Stomach (tissue), 19 donors: ENCODE data around the gene ZNF136. TPM values are rescaled to one million over a fixed set of nuclear protein-coding genes. Genes with fewer than 3 reads are reported as not detected.

ENCODE experiments used
- DNase-seq, 2 donors: peaks; one replicate each; pipeline versions ENCODE4 v3.0.0 to v3.0.0-alpha.2; 2013 to 2019
- H3K27ac ChIP-seq, 5 donors: fragments of 200-600 bp in 4 of 5; sonication (generic) in 4 of 5; one replicate each; pipeline ENCODE4 v1.5.1; 2013 to 2019; ENCODE audit warnings: mild to moderate bottlenecking in 1 of 5, moderate library complexity in 1 of 5
- H3K27me3 ChIP-seq, 3 donors: fragments of 200-600 bp; sonication (generic); one replicate each; pipeline ENCODE4 v1.5.1; 2017 to 2019; ENCODE audit warnings: mixed run types in 1 of 3
- H3K36me3 ChIP-seq, 4 donors: fragments of 200-600 bp; sonication (generic); 1 replicate in 3 of 4; 2 replicates in 1 of 4; pipeline ENCODE4 v1.5.1; 2016 to 2019
- H3K4me1 ChIP-seq, 4 donors: fragments of 200-600 bp; sonication (generic); one replicate each; pipeline ENCODE4 v1.5.1; 2016 to 2019
- H3K4me3 ChIP-seq, 4 donors: fragments of 200-600 bp; sonication (generic) in 3 of 4; one replicate each; pipeline ENCODE4 v1.5.1; 2016 to 2019; ENCODE audit warnings: mild to moderate bottlenecking in 1 of 4
- H3K9me3 ChIP-seq, 4 donors: fragments of 200-600 bp; sonication (generic); one replicate each; pipeline ENCODE4 v1.5.1; 2016 to 2019
- CTCF ChIP-seq, 7 experiments: fragments of 450-650 bp in 4 of 7; fragments of 200-600 bp in 3 of 7; sonication (generic) in 3 of 7; IDR thresholded peaks; one replicate each; pipeline ENCODE4 v1.5.1; 2016 to 2019; ENCODE audit warnings: antibody characterized with exemption in 7 of 7, control low read depth in 2 of 7, mild to moderate bottlenecking in 1 of 7
- EP300 ChIP-seq: sonication (generic); formaldehyde crosslinking; IDR thresholded peaks from one replicate; pipeline ENCODE4 v1.6.1; 2017; ENCODE audit warnings: antibody characterized with exemption
- POLR2A ChIP-seq, 4 donors: fragments of 450-650 bp; IDR thresholded peaks; one replicate each; pipeline ENCODE4 v1.6.1; 2016; ENCODE audit warnings: antibody characterized with exemption in 4 of 4, control low read depth in 2 of 4, mild to moderate bottlenecking in 1 of 4, moderate library complexity in 1 of 4
- POLR2AphosphoS5 ChIP-seq, 3 donors: sonication (generic); formaldehyde crosslinking; IDR thresholded peaks; one replicate each; pipeline ENCODE4 v1.6.1; 2016; ENCODE audit warnings: antibody characterized with exemption in 3 of 3
- WGBS, 5 donors: extraction: QIAGEN DNeasy Blood & Tissue Kit in 3 of 5; methylation state at CpG; one replicate each; pipeline versions ENCODE4 v1.1.5 to v1.1.7; 2013 to 2018; 5-methylcytosine and 5-hydroxymethylcytosine counted together
- intact Hi-C: fragments of 100-400 bp; cut with DNase I; formaldehyde crosslinking; loops from one replicate; pipeline ENCODE4 v1.15.1; 2023; ENCODE audit warnings: low total_unique reads
- long read RNA-seq, 10 donors: transcript quantifications; one replicate each; lab custom pipeline, GENCODE V29; 2026
- polyA plus RNA-seq, 3 donors: library from polyadenylated mRNA; stranded (reverse); fragments of 200-250 nt; gene quantifications; one replicate each; pipeline ENCODE4 v1.2.3, GENCODE V29; 2013
- total RNA-seq, 5 donors: library from RNA; depleted of rRNA; stranded (reverse); fragments of >200 nt; gene quantifications; one replicate each; pipeline versions ENCODE4 v1.1.0 to v1.2.3, GENCODE V29; 2014 to 2016
- donor health status: healthy with polysubstance abuse.
- donor health status: Bipolar disorder and iron deficiency.
- donor health status: healthy.

The ZNF136 gene
- total RNA-seq, result 10 to 100 TPM in 2 of 5 donors, 1 to 10 TPM in 2, under 1 TPM in 1; 0.58 to 25.1 (median 7.0) TPM
- 1 to 10 TPM; 2.9 to 3.5 (median 3.4) TPM for polyA plus RNA-seq
- long read RNA-seq, donor 1, result 0 reads
- long read RNA-seq, donor 2, result 0 reads
- long read RNA-seq, donor 3, partial matches to known transcripts, result 0 of 3 reads
- long read RNA-seq, donor 3, other reads (novel, unspliced or antisense), result 0 of 3 reads
- long read RNA-seq, donor 4, result 0 reads
- long read RNA-seq, donor 5, partial matches to known transcripts, result 0 of 1 reads
- long read RNA-seq, donor 5, other reads (novel, unspliced or antisense), result 0 of 1 reads
- long read RNA-seq, donor 6, partial matches to known transcripts, result 0 of 2 reads
- long read RNA-seq, donor 6, other reads (novel, unspliced or antisense), result 0 of 2 reads
- long read RNA-seq, donor 7, partial matches to known transcripts, result 0 of 2 reads
- long read RNA-seq, donor 7, other reads (novel, unspliced or antisense), result 0 of 2 reads
- long read RNA-seq, donor 8, partial matches to known transcripts, result 0 of 2 reads
- long read RNA-seq, donor 8, other reads (novel, unspliced or antisense), result 0 of 2 reads
- long read RNA-seq, donor 9, partial matches to known transcripts, result 0 of 1 reads
- long read RNA-seq, donor 9, other reads (novel, unspliced or antisense), result 0 of 1 reads
- long read RNA-seq, donor 10, partial matches to known transcripts, result 0 of 3 reads
- long read RNA-seq, donor 10, other reads (novel, unspliced or antisense), result 0 of 3 reads

GRCh38 chr19:12162882-12163806 is at the start of gene ZNF136:
Gene ZNF136, plus strand, starts transcription at chr19:12163096. Its CDS starts 108 bp downstream, at chr19:12163204.
- no peaks in the 10 kb centered on the region for H3K9me3 ChIP-seq
- H3K27ac ChIP-seq, result peak within 1 kb of the TSS; percentile 92 to 99 (median 97)
- TF ChIP-seq EP300 (no peak), POLR2AphosphoS5 (IDR thresholded peaks at IDR 0.05) (peak; percentile 82 to 89 (median 87)), POLR2A (IDR thresholded peaks at IDR 0.05) (peak in 2 of 4 donors; percentile 9 to 64), CTCF (IDR thresholded peaks at IDR 0.05) (no peak)
- intact Hi-C loops, result no loop called here
- H3K27me3 ChIP-seq, result no peaks in the 10 kb centered on the region
- WGBS, 5 donors, result 0 to 1% (median 0%) methylated on average over 33 to 57 of the region's 57 CpGs
- peak within 1 kb of the TSS; percentile 63 to 82 (median 79) for H3K4me3 ChIP-seq
- H3K4me1 ChIP-seq, result peaks cover 13 to 45% (median 32%) of the 10 kb centered on the region in 4 donors
- DNase-seq, result peak; percentile 95 to 98
- H3K36me3 ChIP-seq, result peaks cover 0 to 13% (median 0%) of the 10 kb centered on the region in 4 donors

- TF ChIP-seq POLR2AphosphoS5 (IDR thresholded peaks at IDR 0.05) (no peak), EP300 (no peak), POLR2A (IDR thresholded peaks at IDR 0.05) (no peak), CTCF (IDR thresholded peaks at IDR 0.05) (no peak)
- no peak overlapping the region for H3K4me3 ChIP-seq
- WGBS, 5 donors, result 81 to 93% (median 91%) methylated on average over 5 of the region's 5 CpGs
- intact Hi-C loops, result no loop called here
- peaks cover 0 to 65% (median 37%) of the 10 kb centered on the region in 4 donors for H3K9me3 ChIP-seq
- no peaks in the 10 kb centered on the region for H3K27me3 ChIP-seq
- DNase-seq, result no peak
- no peak overlapping the region for H3K27ac ChIP-seq
- no peaks in the 10 kb centered on the region for H3K4me1 ChIP-seq
- peaks cover 8 to 43% (median 33%) of the 10 kb centered on the region in 4 donors for H3K36me3 ChIP-seq
Observed at GRCh38 chr19:12113121-12113520, 49.8 kb upstream of the ZNF136 start.

DNA sequence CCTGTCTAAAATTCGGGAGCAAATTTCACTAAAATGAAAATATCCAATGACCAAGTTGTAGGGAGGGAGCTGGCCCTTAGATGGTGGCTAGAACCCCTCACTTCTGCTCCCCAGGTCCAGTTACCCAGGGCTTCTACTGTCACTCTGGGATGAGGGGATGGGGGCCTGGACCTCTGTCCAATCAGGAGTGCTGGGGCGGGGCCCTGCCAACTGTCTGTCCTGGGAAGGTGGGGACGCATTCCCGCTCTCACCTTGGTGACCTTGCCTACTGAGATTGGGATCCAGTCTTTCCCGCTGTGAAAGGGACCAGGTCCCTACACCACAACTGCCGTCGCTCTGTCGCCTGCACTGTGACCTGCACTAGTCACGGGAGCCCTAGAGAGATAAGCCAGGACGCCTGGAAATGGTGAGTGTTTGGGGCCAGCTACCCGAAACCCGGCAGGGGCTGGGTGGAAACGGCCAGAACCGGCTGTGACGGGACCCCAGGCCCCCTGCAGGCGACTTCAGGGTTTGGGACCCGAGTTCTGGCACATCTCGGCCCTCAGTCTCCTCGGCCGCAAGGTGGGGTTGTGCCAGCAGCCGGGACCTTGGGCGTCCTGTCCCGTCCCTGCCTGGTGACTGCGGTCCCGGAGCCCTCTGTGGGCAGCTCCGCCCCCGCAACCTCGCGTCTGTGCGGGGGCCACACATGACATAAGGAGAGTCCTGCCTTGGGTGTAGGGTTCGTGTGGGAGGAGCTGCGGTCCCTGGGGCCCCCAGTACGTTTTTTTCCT is 45.5 kb upstream of the ZNF136 start:
- H3K9me3 ChIP-seq, result peaks cover 0 to 30% (median 15%) of the 10 kb centered on the region in 4 donors
- no peak for TF ChIP-seq POLR2A (IDR thresholded peaks at IDR 0.05)
- TF ChIP-seq CTCF (IDR thresholded peaks at IDR 0.05), result no peak
- no peak for TF ChIP-seq EP300
- no peak for TF ChIP-seq POLR2AphosphoS5 (IDR thresholded peaks at IDR 0.05)
- no peaks in the 10 kb centered on the region for H3K27me3 ChIP-seq
- no peak for DNase-seq
- H3K27ac ChIP-seq, result no peak overlapping the region
- no peak overlapping the region for H3K4me3 ChIP-seq
- H3K36me3 ChIP-seq, result peaks cover 0 to 16% (median 11%) of the 10 kb centered on the region in 4 donors
- no peaks in the 10 kb centered on the region for H3K4me1 ChIP-seq
- 63 to 85% (median 73%) methylated on average over 2 to 33 of the region's 33 CpGs for WGBS, 5 donors
- intact Hi-C loops, result no loop called here
